HCT116 (cell line): Measurements from ENCODE around the gene TSSK2. TPM values are rescaled to one million over a fixed set of nuclear protein-coding genes. Genes with fewer than 3 reads are reported as not detected.

Experiments
- ATAC-seq: fragments of 200-7000 bp; cut with Tn5 transposase; 2 replicates; pipeline ENCODE4 v1.9.1; 2020; ENCODE audit warnings: mild to moderate bottlenecking, moderate library complexity
- BruUV-seq: library from RNA; stranded (reverse); fragments of 400-500 nt; replicated peaks from 2 replicates; lab custom pipeline; 2021; lab: Mats Ljungman, UMichigan
- CTCF ChIA-PET: fragments of 300-600 bp; sonication (Branson Sonifier 250); formaldehyde crosslinking; loops from one replicate; lab custom pipeline; 2021; ENCODE audit warnings: antibody characterized with exemption; lab: Charles Lee
- POLR2A ChIA-PET: fragments of 300-600, 350-600 bp; sonication (Branson Sonifier 250); formaldehyde crosslinking; loops from one replicate; lab custom pipeline; 2021; ENCODE audit warnings: antibody characterized with exemption; lab: Charles Lee
- RAD21 ChIA-PET, 2 experiments: fragments of 300-600 bp; sonication (Branson Sonifier 250); formaldehyde crosslinking; loops; one replicate each; lab custom pipeline; 2023; ENCODE audit warnings: low total read pairs in 2 of 2; ENCODE audit not compliant: uncharacterized antibody in 2 of 2, unreplicated experiment in 2 of 2, low non-redundant PET in 1 of 2; lab: Charles Lee
- DNase-seq: peaks from one replicate; pipeline ENCODE4 v3.0.0-alpha.2; 2010; ENCODE audit warnings: low read depth, low spot score
- H2AFZ ChIP-seq: fragments of 200-600 bp; shearing (Covaris generic), sonication (generic); 2 replicates; pipeline ENCODE4 v1.6.1; 2017; ENCODE audit warnings: low read depth, mixed run types, mixed read lengths, antibody characterized with exemption, low read length; ENCODE audit not compliant: poor library complexity, severe bottlenecking
- H3K27ac ChIP-seq: 2 replicates; pipeline ENCODE4 v1.5.1; 2012; ENCODE audit warnings: low read depth, low read length
- H3K27me3 ChIP-seq: fragments of 200-600 bp; sonication (generic); 2 replicates; pipeline ENCODE4 v1.6.1; 2016; ENCODE audit warnings: mixed run types, low read length, mixed read lengths; ENCODE audit not compliant: insufficient read depth
- H3K36me3 ChIP-seq, 2 experiments: fragments of 200-500 bp in 1 of 2; fragments of 200-600 bp in 1 of 2; sonication (Bioruptor generic) in 1 of 2; sonication (generic) in 1 of 2; 2 replicates each; pipeline versions ENCODE4 v1.5.1 to v1.6.1; 2014 to 2016; ENCODE audit warnings: low read length in 2 of 2, inconsistent platforms in 1 of 2, mixed read lengths in 1 of 2, mixed run types in 1 of 2; ENCODE audit not compliant: insufficient read depth in 2 of 2, control insufficient read depth in 1 of 2
- H3K4me1 ChIP-seq, 2 experiments: fragments of 200-600 bp in 1 of 2; sonication (generic) in 1 of 2; 2 replicates each; pipeline versions ENCODE4 v1.5.1 to v1.6.1; 2012 to 2017; ENCODE audit warnings: low read length in 2 of 2, inconsistent platforms in 1 of 2, mild to moderate bottlenecking in 1 of 2, mixed read lengths in 1 of 2, mixed run types in 1 of 2, moderate library complexity in 1 of 2; ENCODE audit not compliant: insufficient read depth in 2 of 2, control insufficient read depth in 1 of 2
- H3K4me2 ChIP-seq: fragments of 200-600 bp; sonication (generic); 2 replicates; pipeline ENCODE4 v1.6.1; 2017; ENCODE audit warnings: mixed run types, low read length, mixed read lengths
- H3K4me3 ChIP-seq, 2 experiments: fragments of 200-600 bp in 1 of 2; sonication (generic) in 1 of 2; replicated peaks in 1 of 2; 2 replicates each; pipeline ENCODE4 v1.5.1; 2011 to 2016; ENCODE audit warnings: low read length in 2 of 2, control low read depth in 1 of 2, low read depth in 1 of 2, mild to moderate bottlenecking in 1 of 2, mixed read lengths in 1 of 2, mixed run types in 1 of 2
- H3K79me2 ChIP-seq: fragments of 200-600 bp; sonication (generic); 2 replicates; pipeline ENCODE4 v1.6.1; 2017; ENCODE audit warnings: mild to moderate bottlenecking, mixed run types, low read length, moderate library complexity, mixed read lengths; ENCODE audit not compliant: insufficient read depth
- H3K9ac ChIP-seq: fragments of 200-600 bp; sonication (generic); 2 replicates; pipeline ENCODE4 v1.6.1; 2016; ENCODE audit warnings: low read length, mixed read lengths
- H3K9me2 ChIP-seq: fragments of 200-600 bp; sonication (generic), shearing (Covaris generic); 2 replicates; pipeline ENCODE4 v1.6.1; 2017; ENCODE audit warnings: mixed run types, mild to moderate bottlenecking, moderate library complexity; ENCODE audit not compliant: insufficient read depth
- H3K9me3 ChIP-seq, 2 experiments: fragments of 200-500 bp in 1 of 2; fragments of 200-600 bp in 1 of 2; sonication (Bioruptor generic) in 1 of 2; sonication (generic) in 1 of 2; 2 replicates each; pipeline ENCODE4 v1.6.1; 2014 to 2017; ENCODE audit warnings: low read length in 2 of 2, mixed read lengths in 2 of 2, inconsistent platforms in 1 of 2, low read depth in 1 of 2, mild to moderate bottlenecking in 1 of 2, mixed run types in 1 of 2, moderate library complexity in 1 of 2; ENCODE audit not compliant: control insufficient read depth in 1 of 2, insufficient read depth in 1 of 2
- H4K20me1 ChIP-seq: fragments of 200-600 bp; sonication (generic), shearing (Covaris generic); 2 replicates; pipeline ENCODE4 v1.6.1; 2017; ENCODE audit warnings: mixed run types, mild to moderate bottlenecking, moderate library complexity; ENCODE audit not compliant: insufficient read depth
- ATF3 ChIP-seq: IDR thresholded peaks from 2 replicates; pipeline ENCODE4 v1.6.1; 2012
- CBX3 ChIP-seq: IDR thresholded peaks from 2 replicates; pipeline ENCODE4 v1.6.1; 2012; ENCODE audit warnings: low read depth
- CEBPB ChIP-seq: IDR thresholded peaks from 2 replicates; pipeline ENCODE4 v1.6.1; 2012; ENCODE audit warnings: low read depth
- EGR1 ChIP-seq: IDR thresholded peaks from 2 replicates; pipeline ENCODE4 v1.6.1; 2012; ENCODE audit warnings: low read depth
- ELF1 ChIP-seq: IDR thresholded peaks from 2 replicates; pipeline ENCODE4 v1.6.1; 2012; ENCODE audit warnings: low read depth, borderline replicate concordance
- EZH2 ChIP-seq: fragments of 200-600 bp; sonication (generic); IDR thresholded peaks from 2 replicates; pipeline ENCODE4 v1.6.1; 2017; ENCODE audit warnings: antibody characterized with exemption, mixed run types
- EZH2phosphoT487 ChIP-seq: fragments of 200-600 bp; IDR thresholded peaks from 2 replicates; pipeline ENCODE4 v1.6.1; 2018; ENCODE audit warnings: antibody characterized with exemption, borderline replicate concordance
- FOSL1 ChIP-seq: IDR thresholded peaks from 2 replicates; pipeline ENCODE4 v1.6.1; 2012; ENCODE audit warnings: low read depth
- POLR2AphosphoS5 ChIP-seq: IDR thresholded peaks from 2 replicates; pipeline ENCODE4 v1.6.1; 2011; ENCODE audit warnings: mild to moderate bottlenecking, low read depth, low read length, moderate library complexity
- SIN3A ChIP-seq: IDR thresholded peaks from 2 replicates; pipeline ENCODE4 v1.6.1; 2012; ENCODE audit warnings: low read depth
- SP1 ChIP-seq: IDR thresholded peaks from 2 replicates; pipeline ENCODE4 v1.6.1; 2012; ENCODE audit warnings: low read depth
- SRF ChIP-seq: IDR thresholded peaks from 2 replicates; pipeline ENCODE4 v1.6.1; 2012; ENCODE audit warnings: low read depth
- YY1 ChIP-seq: IDR thresholded peaks from 2 replicates; pipeline ENCODE4 v1.6.1; 2011; ENCODE audit warnings: low read length, low read depth, moderate library complexity, mild to moderate bottlenecking; ENCODE audit not compliant: insufficient replicate concordance; ENCODE audit errors: extremely low read depth
- ZFX ChIP-seq: fragments of 450-650 bp; IDR thresholded peaks from 2 replicates; pipeline ENCODE4 v1.6.1; 2017
- ZNF274 ChIP-seq: fragments of 200-500 bp; sonication (Bioruptor generic); IDR thresholded peaks from 2 replicates; pipeline ENCODE4 v1.6.1; 2014; ENCODE audit warnings: mild to moderate bottlenecking, low read depth, low read length, inconsistent platforms
- intact Hi-C: fragments of 100-400 bp; cut with micrococcal nuclease; formaldehyde crosslinking; loops from 2 replicates; pipeline ENCODE4 v1.10.0; 2022
- total RNA-seq: library from RNA; stranded (reverse); gene quantifications from one replicate; pipeline ENCODE4 v1.2.1, GENCODE V29; 2021; ENCODE audit not compliant: unreplicated experiment
- TF ChIP-seq, protein P1 (sequence below), 3 experiments: fragments of 200-600 bp in 1 of 3; sonication (generic) in 1 of 3; IDR thresholded peaks in 2 of 3; conservative IDR thresholded peaks in 1 of 3; 2 replicates each; pipeline ENCODE4 v1.5.1; 2012 to 2017; ENCODE audit warnings: low read depth in 2 of 3, low read length in 2 of 3, antibody characterized with exemption in 1 of 3, borderline replicate concordance in 1 of 3, control low read depth in 1 of 3, mild to moderate bottlenecking in 1 of 3, mixed read lengths in 1 of 3, mixed run types in 1 of 3, moderate library complexity in 1 of 3; ENCODE audit not compliant: insufficient read depth in 1 of 3
- TF ChIP-seq, protein P2 (sequence below): IDR thresholded peaks from 2 replicates; pipeline ENCODE4 v1.6.1; 2011; ENCODE audit warnings: mild to moderate bottlenecking, low read length, moderate library complexity; ENCODE audit not compliant: insufficient replicate concordance; ENCODE audit errors: extremely low read depth
- TF ChIP-seq, protein P3 (sequence below): IDR thresholded peaks from 2 replicates; pipeline ENCODE4 v1.6.1; 2012; ENCODE audit warnings: low read depth

The TSSK2 gene
- total RNA-seq, 1 experiment from 2014 or later: not detected

DNA sequence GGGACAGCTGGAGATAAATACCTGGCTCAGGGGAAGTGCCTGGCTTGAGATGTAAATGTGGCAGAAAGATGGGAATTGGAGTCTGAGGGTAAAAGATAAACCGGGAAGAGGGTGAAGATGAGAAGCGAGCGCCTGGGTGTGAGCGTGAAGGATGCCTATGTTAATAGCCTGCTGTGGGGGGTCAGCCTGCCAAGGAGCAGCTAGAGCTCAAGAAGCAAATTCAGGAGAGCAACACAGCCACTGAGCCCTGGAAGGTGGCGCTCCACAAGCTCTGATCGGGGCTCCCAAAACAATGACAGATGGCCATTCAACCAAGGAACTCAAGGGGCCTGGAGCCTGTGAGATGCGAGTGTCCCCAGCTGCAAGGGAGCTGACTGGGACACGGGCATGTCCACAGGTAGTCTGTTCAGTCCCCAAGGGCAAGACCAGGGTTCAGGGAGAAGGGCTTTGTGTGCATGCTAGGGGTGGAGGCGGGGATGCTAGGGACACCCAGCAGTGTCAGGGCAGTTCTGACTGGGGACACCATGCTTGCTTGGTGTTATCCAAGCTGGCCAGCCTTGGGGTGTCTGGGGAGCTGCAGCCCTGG is 16.2 kb downstream of the TSSK2 start:
- CTCF ChIA-PET: no interaction called here
- no peak overlapping the region for H3K4me2 ChIP-seq

More for the DNA sequence above, 16.2 kb downstream of the TSSK2 start:
- intact Hi-C loops: loop anchor here (10.0 kb wide), 1 partner anchor 328 kb away; the partner anchor contains the start of genes CDC45 and UFD1
- ChIA-PET RAD21 (no interaction called here), POLR2A (no interaction called here)
- Histone ChIP-seq H3K4me3 (no peak overlapping the region), H2AFZ (no peak overlapping the region), H4K20me1 (no peaks in the 10 kb centered on the region), H3K79me2 (peaks cover 19% of the 10 kb centered on the region), H3K36me3 (peaks cover 2 to 3% of the 10 kb centered on the region in 2 experiments; a peak in 2 of 4 replicates), H3K9me2 (no peaks in the 10 kb centered on the region), H3K27me3 (no peaks in the 10 kb centered on the region), H3K9ac (no peak overlapping the region), H3K9me3 (no peaks in the 10 kb centered on the region), H3K27ac (no peak overlapping the region), H3K4me1 (peaks cover 3 to 11% of the 10 kb centered on the region in 2 experiments)
- no peak for DNase-seq
- no peak for ATAC-seq
- no TSS peak for BruUV-seq
- TF ChIP-seq POLR2AphosphoS5: no peak
- TF ChIP-seq YY1: no peak
- no peak for TF ChIP-seq ATF3
- no peak for TF ChIP-seq CEBPB
- no peak for TF ChIP-seq ZNF274
- no peak for TF ChIP-seq SRF
- no peak for TF ChIP-seq EZH2
- TF ChIP-seq ZFX: no peak
- TF ChIP-seq, protein P1, sequence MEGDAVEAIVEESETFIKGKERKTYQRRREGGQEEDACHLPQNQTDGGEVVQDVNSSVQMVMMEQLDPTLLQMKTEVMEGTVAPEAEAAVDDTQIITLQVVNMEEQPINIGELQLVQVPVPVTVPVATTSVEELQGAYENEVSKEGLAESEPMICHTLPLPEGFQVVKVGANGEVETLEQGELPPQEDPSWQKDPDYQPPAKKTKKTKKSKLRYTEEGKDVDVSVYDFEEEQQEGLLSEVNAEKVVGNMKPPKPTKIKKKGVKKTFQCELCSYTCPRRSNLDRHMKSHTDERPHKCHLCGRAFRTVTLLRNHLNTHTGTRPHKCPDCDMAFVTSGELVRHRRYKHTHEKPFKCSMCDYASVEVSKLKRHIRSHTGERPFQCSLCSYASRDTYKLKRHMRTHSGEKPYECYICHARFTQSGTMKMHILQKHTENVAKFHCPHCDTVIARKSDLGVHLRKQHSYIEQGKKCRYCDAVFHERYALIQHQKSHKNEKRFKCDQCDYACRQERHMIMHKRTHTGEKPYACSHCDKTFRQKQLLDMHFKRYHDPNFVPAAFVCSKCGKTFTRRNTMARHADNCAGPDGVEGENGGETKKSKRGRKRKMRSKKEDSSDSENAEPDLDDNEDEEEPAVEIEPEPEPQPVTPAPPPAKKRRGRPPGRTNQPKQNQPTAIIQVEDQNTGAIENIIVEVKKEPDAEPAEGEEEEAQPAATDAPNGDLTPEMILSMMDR (IDR thresholded peaks at IDR 0.05 in 2 of 3, conservative IDR thresholded peaks at IDR 0.05 in 1 of 3; ENCODE audit: borderline replicate concordance in 1 of 3, insufficient read depth in 1 of 3, low read depth in 2 of 3, low read length in 2 of 3): no peak
- no peak for TF ChIP-seq EGR1
- TF ChIP-seq FOSL1: no peak
- no peak for TF ChIP-seq ELF1
- TF ChIP-seq, protein P2, sequence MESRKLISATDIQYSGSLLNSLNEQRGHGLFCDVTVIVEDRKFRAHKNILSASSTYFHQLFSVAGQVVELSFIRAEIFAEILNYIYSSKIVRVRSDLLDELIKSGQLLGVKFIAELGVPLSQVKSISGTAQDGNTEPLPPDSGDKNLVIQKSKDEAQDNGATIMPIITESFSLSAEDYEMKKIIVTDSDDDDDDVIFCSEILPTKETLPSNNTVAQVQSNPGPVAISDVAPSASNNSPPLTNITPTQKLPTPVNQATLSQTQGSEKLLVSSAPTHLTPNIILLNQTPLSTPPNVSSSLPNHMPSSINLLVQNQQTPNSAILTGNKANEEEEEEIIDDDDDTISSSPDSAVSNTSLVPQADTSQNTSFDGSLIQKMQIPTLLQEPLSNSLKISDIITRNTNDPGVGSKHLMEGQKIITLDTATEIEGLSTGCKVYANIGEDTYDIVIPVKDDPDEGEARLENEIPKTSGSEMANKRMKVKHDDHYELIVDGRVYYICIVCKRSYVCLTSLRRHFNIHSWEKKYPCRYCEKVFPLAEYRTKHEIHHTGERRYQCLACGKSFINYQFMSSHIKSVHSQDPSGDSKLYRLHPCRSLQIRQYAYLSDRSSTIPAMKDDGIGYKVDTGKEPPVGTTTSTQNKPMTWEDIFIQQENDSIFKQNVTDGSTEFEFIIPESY: no peak
- no peak for TF ChIP-seq CBX3
- no peak for TF ChIP-seq SIN3A
- no peak for TF ChIP-seq EZH2phosphoT487
- TF ChIP-seq SP1: no peak
- TF ChIP-seq, protein P3, sequence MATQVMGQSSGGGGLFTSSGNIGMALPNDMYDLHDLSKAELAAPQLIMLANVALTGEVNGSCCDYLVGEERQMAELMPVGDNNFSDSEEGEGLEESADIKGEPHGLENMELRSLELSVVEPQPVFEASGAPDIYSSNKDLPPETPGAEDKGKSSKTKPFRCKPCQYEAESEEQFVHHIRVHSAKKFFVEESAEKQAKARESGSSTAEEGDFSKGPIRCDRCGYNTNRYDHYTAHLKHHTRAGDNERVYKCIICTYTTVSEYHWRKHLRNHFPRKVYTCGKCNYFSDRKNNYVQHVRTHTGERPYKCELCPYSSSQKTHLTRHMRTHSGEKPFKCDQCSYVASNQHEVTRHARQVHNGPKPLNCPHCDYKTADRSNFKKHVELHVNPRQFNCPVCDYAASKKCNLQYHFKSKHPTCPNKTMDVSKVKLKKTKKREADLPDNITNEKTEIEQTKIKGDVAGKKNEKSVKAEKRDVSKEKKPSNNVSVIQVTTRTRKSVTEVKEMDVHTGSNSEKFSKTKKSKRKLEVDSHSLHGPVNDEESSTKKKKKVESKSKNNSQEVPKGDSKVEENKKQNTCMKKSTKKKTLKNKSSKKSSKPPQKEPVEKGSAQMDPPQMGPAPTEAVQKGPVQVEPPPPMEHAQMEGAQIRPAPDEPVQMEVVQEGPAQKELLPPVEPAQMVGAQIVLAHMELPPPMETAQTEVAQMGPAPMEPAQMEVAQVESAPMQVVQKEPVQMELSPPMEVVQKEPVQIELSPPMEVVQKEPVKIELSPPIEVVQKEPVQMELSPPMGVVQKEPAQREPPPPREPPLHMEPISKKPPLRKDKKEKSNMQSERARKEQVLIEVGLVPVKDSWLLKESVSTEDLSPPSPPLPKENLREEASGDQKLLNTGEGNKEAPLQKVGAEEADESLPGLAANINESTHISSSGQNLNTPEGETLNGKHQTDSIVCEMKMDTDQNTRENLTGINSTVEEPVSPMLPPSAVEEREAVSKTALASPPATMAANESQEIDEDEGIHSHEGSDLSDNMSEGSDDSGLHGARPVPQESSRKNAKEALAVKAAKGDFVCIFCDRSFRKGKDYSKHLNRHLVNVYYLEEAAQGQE: no peak
